Lung microvascular endothelial cell (primary cell): Measurements from ENCODE around the gene ARHGAP8. TPM values are rescaled to one million over a fixed set of nuclear protein-coding genes. Genes with fewer than 3 reads are reported as not detected.
A peak's percentile ranks its signal among the peaks of the same experiment; 100 is the strongest.
"Not testable (repeated sequence)": the region's sequence is repeated elsewhere in the genome, so short reads cannot be mapped to it uniquely, and the experiment has no call there.

ENCODE experiments used
- DNase-seq, 2 donors: peaks; one replicate each; pipeline versions ENCODE4 v3.0.0 to v3.0.0-alpha.2; 2010; ENCODE audit warnings: low read depth in 2 of 2
- total RNA-seq: library from RNA; depleted of rRNA; stranded (reverse); fragments of >200 nt; gene quantifications from 2 replicates; pipeline ENCODE4 v1.2.1, GENCODE V29; 2014

Gene ARHGAP8
- total RNA-seq, 1 donor from 2014 or later, result not detected

GRCh38 chr22:44825310-44826150, 73.2 kb downstream of the ARHGAP8 start:
- no peak for DNase-seq

- no peak for DNase-seq
These were observed 75.4 kb downstream of the ARHGAP8 start for GRCh38 chr22:44827666-44828190.

GRCh38 chr22:44828193-44828592, 75.8 kb downstream of the ARHGAP8 start:
- peak in 1 of 2 donors; percentile 19 for DNase-seq

- DNase-seq, result no peak
These were observed 79.5 kb downstream of the ARHGAP8 start for GRCh38 chr22:44831885-44832284.

- DNase-seq, result no peak
These were observed 81.7 kb downstream of the ARHGAP8 start for GRCh38 chr22:44834065-44834464.

- no peak for DNase-seq
These were observed 85.1 kb downstream of the ARHGAP8 start for GRCh38 chr22:44837481-44837880.

GRCh38 chr22:44838316-44839016, 86.1 kb downstream of the ARHGAP8 start:
- DNase-seq, result no peak

GRCh38 chr22:44839061-44839460, 86.7 kb downstream of the ARHGAP8 start:
- no peak for DNase-seq

GRCh38 chr22:44839721-44840120, 87.3 kb downstream of the ARHGAP8 start:
- no peak for DNase-seq

- no peak for DNase-seq
These were observed 88.4 kb downstream of the ARHGAP8 start for GRCh38 chr22:44840611-44841322.

GRCh38 chr22:44842417-44842816, 90.0 kb downstream of the ARHGAP8 start:
- no peak for DNase-seq

- no peak for DNase-seq
These were observed 92.8 kb downstream of the ARHGAP8 start for GRCh38 chr22:44845191-44845590.

GRCh38 chr22:44845796-44846720, 93.7 kb downstream of the ARHGAP8 start:
- DNase-seq, result no peak

GRCh38 chr22:44846726-44847275, 94.4 kb downstream of the ARHGAP8 start:
- DNase-seq, result no peak

GRCh38 chr22:44847380-44847779, 95.0 kb downstream of the ARHGAP8 start:
- DNase-seq, result no peak

- no peak for DNase-seq
These were observed 95.5 kb downstream of the ARHGAP8 start for GRCh38 chr22:44847892-44848291.

GRCh38 chr22:44848296-44848741, 95.9 kb downstream of the ARHGAP8 start:
- DNase-seq, result no peak

- no peak for DNase-seq
These were observed 96.5 kb downstream of the ARHGAP8 start for GRCh38 chr22:44848791-44849420.

- no peak for DNase-seq
These were observed 98.6 kb downstream of the ARHGAP8 start for GRCh38 chr22:44850946-44851345.

- not testable (repeated sequence) for DNase-seq
These were observed 102.3 kb downstream of the ARHGAP8 start for GRCh38 chr22:44854641-44855040.
